ENCODE data around the gene UBE2G2.
A peak's percentile ranks its signal among the peaks of the same experiment; 100 is the strongest.

Gene UBE2G2
- 180 to 248 (median 219) reads per million in 3 experiments for total RNA-seq

- peak; percentile 84 for DNase-seq
Measured at GRCh38 chr21:44801468-44802395, at the start of gene UBE2G2. UBE2G2 (minus strand) TSS chr21:44801820; CDS start chr21:44801748, 72 bp downstream.

GRCh38 chr21:44850905-44851657 is 49.5 kb upstream of the UBE2G2 start:
- no peak for DNase-seq

GRCh38 chr21:44850208-44850800 is 48.7 kb upstream of the UBE2G2 start:
- no peak for DNase-seq

- DNase-seq: no peak
Measured at GRCh38 chr21:44849616-44850130, 48.1 kb upstream of the UBE2G2 start.

GRCh38 chr21:44848821-44849521 is 47.4 kb upstream of the UBE2G2 start:
- DNase-seq: no peak

GRCh38 chr21:44847261-44848056 is 45.8 kb upstream of the UBE2G2 start:
- DNase-seq: no peak

- peak; percentile 30 for DNase-seq
Measured at GRCh38 chr21:44846485-44847260, 45.1 kb upstream of the UBE2G2 start.

GRCh38 chr21:44846224-44846484 is 44.5 kb upstream of the UBE2G2 start:
- DNase-seq: no peak

- DNase-seq: peak; percentile 45
Measured at GRCh38 chr21:44845418-44846223, 44.0 kb upstream of the UBE2G2 start.

GRCh38 chr21:44844256-44844655 is 42.6 kb upstream of the UBE2G2 start:
- DNase-seq: no peak

- no peak for DNase-seq
Measured at GRCh38 chr21:44842721-44843445, 41.3 kb upstream of the UBE2G2 start.

- no peak for DNase-seq
Measured at GRCh38 chr21:44842087-44842486, 40.5 kb upstream of the UBE2G2 start.

- DNase-seq: no peak
Measured at GRCh38 chr21:44840771-44841170, 39.2 kb upstream of the UBE2G2 start.

- no peak for DNase-seq
Measured at GRCh38 chr21:44838951-44839350, 37.3 kb upstream of the UBE2G2 start.

- DNase-seq: no peak
Measured at GRCh38 chr21:44838039-44838895, 36.6 kb upstream of the UBE2G2 start.

- DNase-seq: no peak
Measured at GRCh38 chr21:44837537-44837936, 35.9 kb upstream of the UBE2G2 start.

- no peak for DNase-seq
Measured at GRCh38 chr21:44836666-44837471, 35.2 kb upstream of the UBE2G2 start.

GRCh38 chr21:44836349-44836665 is 34.7 kb upstream of the UBE2G2 start:
- DNase-seq: no peak
